Measurements from ENCODE around the gene DHRS7. TPM values are rescaled to one million over a fixed set of nuclear protein-coding genes. Genes with fewer than 3 reads are reported as not detected.

The DHRS7 gene
- total and polyA plus RNA-seq, 9 of the 15 experiments (the other 6 are each of a cell fraction or from before 2014, with no cell fraction given) = 10.2 to 20.1 (median 15.7) TPM

DNA sequence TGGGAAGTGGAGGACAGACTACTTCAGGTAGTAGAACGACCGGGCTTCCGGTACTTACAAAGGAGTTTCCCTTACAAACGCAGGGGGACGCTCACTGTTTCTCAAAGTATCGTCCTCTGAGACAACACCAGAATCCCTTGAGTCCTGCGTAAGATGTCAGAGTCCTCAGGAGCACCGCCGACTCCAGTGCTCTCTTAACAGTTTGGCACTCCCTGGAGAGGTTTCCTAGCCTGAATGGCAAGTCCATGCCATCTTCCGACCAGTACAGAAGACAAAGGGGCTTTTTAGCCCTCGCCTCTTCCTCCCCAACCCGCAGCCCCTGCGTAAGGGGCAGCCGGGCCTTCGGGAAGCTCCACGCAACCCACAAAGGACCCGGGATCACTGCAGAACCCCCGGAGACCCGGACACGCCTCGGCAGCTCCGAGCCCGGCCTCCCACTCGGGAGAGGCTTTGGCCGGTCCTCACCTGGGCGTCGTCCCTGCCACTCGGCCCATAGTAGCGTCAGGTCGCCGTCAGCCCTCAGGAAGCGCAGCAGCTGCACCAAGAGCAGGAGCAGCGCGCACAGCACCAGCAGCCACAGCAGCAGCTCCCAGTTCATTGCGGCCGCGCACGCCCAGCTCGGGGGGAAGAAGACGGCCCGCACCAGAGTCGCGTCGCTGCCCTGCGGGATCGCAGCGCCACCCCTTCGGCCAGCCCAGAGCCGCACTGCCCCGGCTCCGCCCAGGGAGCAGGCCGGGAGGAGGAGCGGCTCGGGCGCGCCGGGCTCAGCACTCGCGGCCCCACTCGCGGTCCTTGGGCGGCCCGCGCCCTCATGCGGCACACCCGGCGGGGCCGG, at the start of gene DHRS7 (continued):
- TF ChIP-seq NFATC3 (IDR thresholded peaks at IDR 0.05) (no peak), MYBL2 (IDR thresholded peaks at IDR 0.05; ENCODE audit: low read depth) (no peak), MYBL2 (CRISPR knock-in tag; IDR thresholded peaks at IDR 0.05; ENCODE audit: borderline replicate concordance) (no peak), PRMT5 (CRISPR knock-in tag; IDR thresholded peaks at IDR 0.05) (no peak), SMARCA4 (IDR thresholded peaks at IDR 0.05) (no peak), TBL1XR1 (IDR thresholded peaks at IDR 0.05; ENCODE audit: low read length in 2 of 2) (no peak), SMARCC2 (IDR thresholded peaks at IDR 0.05; ENCODE audit: low read depth) (no peak), RFX7 (CRISPR knock-in tag; IDR thresholded peaks at IDR 0.05) (no peak), ZNF384 (IDR thresholded peaks at IDR 0.05; ENCODE audit: low read depth, low read length) (no peak), EP400 (IDR thresholded peaks at IDR 0.05) (no peak), STAT5A (IDR thresholded peaks at IDR 0.05; ENCODE audit: borderline replicate concordance, low read length) (no peak), PTTG1 (tag; IDR thresholded peaks at IDR 0.05; ENCODE audit: low read depth) (no peak), NFE2L1 (tag; IDR thresholded peaks at IDR 0.05; ENCODE audit: borderline replicate concordance, low read depth) (no peak), WHSC1 (IDR thresholded peaks at IDR 0.05; ENCODE audit: low read length) (no peak), NUFIP1 (IDR thresholded peaks at IDR 0.05; ENCODE audit: partially characterized antibody) (no peak), SMARCB1 (IDR thresholded peaks at IDR 0.05; ENCODE audit: insufficient read length, low read depth) (no peak), ELF4 (CRISPR knock-in tag; IDR thresholded peaks at IDR 0.05) (no peak), BCL6 (CRISPR knock-in tag; IDR thresholded peaks at IDR 0.05) (no peak), BDP1 (IDR thresholded peaks at IDR 0.05; ENCODE audit: insufficient read depth, insufficient read length) (no peak)
- TF ChIP-seq, protein P1, sequence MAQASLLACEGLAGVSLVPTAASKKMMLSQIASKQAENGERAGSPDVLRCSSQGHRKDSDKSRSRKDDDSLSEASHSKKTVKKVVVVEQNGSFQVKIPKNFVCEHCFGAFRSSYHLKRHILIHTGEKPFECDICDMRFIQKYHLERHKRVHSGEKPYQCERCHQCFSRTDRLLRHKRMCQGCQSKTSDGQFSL (CRISPR knock-in tag; IDR thresholded peaks at IDR 0.05) = no peak
- TF ChIP-seq, protein P1 (tag; IDR thresholded peaks at IDR 0.05) = no peak
- TF ChIP-seq, protein P2, sequence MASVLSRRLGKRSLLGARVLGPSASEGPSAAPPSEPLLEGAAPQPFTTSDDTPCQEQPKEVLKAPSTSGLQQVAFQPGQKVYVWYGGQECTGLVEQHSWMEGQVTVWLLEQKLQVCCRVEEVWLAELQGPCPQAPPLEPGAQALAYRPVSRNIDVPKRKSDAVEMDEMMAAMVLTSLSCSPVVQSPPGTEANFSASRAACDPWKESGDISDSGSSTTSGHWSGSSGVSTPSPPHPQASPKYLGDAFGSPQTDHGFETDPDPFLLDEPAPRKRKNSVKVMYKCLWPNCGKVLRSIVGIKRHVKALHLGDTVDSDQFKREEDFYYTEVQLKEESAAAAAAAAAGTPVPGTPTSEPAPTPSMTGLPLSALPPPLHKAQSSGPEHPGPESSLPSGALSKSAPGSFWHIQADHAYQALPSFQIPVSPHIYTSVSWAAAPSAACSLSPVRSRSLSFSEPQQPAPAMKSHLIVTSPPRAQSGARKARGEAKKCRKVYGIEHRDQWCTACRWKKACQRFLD (CRISPR knock-in tag; IDR thresholded peaks at IDR 0.05) = no peak
- TF ChIP-seq, protein P3, sequence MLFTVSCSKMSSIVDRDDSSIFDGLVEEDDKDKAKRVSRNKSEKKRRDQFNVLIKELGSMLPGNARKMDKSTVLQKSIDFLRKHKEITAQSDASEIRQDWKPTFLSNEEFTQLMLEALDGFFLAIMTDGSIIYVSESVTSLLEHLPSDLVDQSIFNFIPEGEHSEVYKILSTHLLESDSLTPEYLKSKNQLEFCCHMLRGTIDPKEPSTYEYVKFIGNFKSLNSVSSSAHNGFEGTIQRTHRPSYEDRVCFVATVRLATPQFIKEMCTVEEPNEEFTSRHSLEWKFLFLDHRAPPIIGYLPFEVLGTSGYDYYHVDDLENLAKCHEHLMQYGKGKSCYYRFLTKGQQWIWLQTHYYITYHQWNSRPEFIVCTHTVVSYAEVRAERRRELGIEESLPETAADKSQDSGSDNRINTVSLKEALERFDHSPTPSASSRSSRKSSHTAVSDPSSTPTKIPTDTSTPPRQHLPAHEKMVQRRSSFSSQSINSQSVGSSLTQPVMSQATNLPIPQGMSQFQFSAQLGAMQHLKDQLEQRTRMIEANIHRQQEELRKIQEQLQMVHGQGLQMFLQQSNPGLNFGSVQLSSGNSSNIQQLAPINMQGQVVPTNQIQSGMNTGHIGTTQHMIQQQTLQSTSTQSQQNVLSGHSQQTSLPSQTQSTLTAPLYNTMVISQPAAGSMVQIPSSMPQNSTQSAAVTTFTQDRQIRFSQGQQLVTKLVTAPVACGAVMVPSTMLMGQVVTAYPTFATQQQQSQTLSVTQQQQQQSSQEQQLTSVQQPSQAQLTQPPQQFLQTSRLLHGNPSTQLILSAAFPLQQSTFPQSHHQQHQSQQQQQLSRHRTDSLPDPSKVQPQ (CRISPR knock-in tag; IDR thresholded peaks at IDR 0.05; ENCODE audit: borderline replicate concordance) = no peak
- TF ChIP-seq, protein P4, sequence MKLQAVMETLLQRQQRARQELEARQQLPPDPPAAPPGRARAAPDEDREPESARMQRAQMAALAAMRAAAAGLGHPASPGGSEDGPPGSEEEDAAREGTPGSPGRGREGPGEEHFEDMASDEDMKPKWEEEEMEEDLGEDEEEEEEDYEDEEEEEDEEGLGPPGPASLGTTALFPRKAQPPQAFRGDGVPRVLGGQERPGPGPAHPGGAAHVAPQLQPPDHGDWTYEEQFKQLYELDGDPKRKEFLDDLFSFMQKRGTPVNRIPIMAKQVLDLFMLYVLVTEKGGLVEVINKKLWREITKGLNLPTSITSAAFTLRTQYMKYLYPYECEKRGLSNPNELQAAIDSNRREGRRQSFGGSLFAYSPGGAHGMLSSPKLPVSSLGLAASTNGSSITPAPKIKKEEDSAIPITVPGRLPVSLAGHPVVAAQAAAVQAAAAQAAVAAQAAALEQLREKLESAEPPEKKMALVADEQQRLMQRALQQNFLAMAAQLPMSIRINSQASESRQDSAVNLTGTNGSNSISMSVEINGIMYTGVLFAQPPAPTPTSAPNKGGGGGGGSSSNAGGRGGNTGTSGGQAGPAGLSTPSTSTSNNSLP (IDR thresholded peaks at IDR 0.05; ENCODE audit: borderline replicate concordance, low read depth, low read length) = no peak
